Loucy (cell line): ENCODE measurements around the gene KLK4.

Experiments
- EZH2phosphoT487 ChIP-seq: fragments of 200-600 bp; IDR thresholded peaks from 2 replicates; pipeline ENCODE4 v1.6.1; 2018; ENCODE audit warnings: antibody characterized with exemption, mild to moderate bottlenecking, moderate library complexity, borderline replicate concordance
- TF ChIP-seq, protein P1 (sequence below): fragments of 200-600 bp; sonication (generic); conservative IDR thresholded peaks from 2 replicates; pipeline ENCODE4 v1.5.1; 2014; ENCODE audit warnings: mild to moderate bottlenecking, antibody characterized with exemption, low read length

GRCh38 chr19:50939596-50939995 is 28.4 kb upstream of the KLK4 start:
- TF ChIP-seq, protein P1, sequence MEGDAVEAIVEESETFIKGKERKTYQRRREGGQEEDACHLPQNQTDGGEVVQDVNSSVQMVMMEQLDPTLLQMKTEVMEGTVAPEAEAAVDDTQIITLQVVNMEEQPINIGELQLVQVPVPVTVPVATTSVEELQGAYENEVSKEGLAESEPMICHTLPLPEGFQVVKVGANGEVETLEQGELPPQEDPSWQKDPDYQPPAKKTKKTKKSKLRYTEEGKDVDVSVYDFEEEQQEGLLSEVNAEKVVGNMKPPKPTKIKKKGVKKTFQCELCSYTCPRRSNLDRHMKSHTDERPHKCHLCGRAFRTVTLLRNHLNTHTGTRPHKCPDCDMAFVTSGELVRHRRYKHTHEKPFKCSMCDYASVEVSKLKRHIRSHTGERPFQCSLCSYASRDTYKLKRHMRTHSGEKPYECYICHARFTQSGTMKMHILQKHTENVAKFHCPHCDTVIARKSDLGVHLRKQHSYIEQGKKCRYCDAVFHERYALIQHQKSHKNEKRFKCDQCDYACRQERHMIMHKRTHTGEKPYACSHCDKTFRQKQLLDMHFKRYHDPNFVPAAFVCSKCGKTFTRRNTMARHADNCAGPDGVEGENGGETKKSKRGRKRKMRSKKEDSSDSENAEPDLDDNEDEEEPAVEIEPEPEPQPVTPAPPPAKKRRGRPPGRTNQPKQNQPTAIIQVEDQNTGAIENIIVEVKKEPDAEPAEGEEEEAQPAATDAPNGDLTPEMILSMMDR, result no peak
- no peak for TF ChIP-seq EZH2phosphoT487
